AG04449 (cell line): ENCODE measurements around the gene DHX16.

Experiments
- CTCF ChIA-PET: fragments of 350-600 bp; formaldehyde crosslinking; extraction: SDS; loops from one replicate; lab custom pipeline; 2021; ENCODE audit warnings: antibody characterized with exemption; lab: Yijun Ruan, JAX
- POLR2A ChIA-PET: fragments of 400-600, 350-600 bp; formaldehyde crosslinking; extraction: SDS; loops from one replicate; lab custom pipeline; 2020; ENCODE audit warnings: antibody characterized with exemption, inconsistent platforms; lab: Yijun Ruan, JAX
- DNase-seq: peaks from one replicate; pipeline ENCODE4 v3.0.0-alpha.2; 2010; ENCODE audit warnings: low read depth, low spot score
- H3K4me3 ChIP-seq: 2 replicates; pipeline ENCODE4 v1.5.1; 2011; ENCODE audit warnings: low read depth, mild to moderate bottlenecking, control low read depth, low read length
- TF ChIP-seq, protein P1 (sequence below): IDR thresholded peaks from one replicate; pipeline ENCODE4 v1.5.1; 2011; ENCODE audit warnings: mild to moderate bottlenecking, moderate library complexity, low read length, control low read depth, inconsistent platforms; ENCODE audit not compliant: insufficient read depth; ENCODE audit errors: missing control alignments

The DHX16 gene

GRCh38 chr6:30615958-30616810 is 56.6 kb downstream of the DHX16 start:
- POLR2A ChIA-PET = interaction anchor here (1.7 kb wide), 1 partner anchor 106 kb away, joined by 6 read pairs; no protein-coding TSS in a partner anchor
- CTCF ChIA-PET = interaction anchor here (4.1 kb wide), 1 partner anchor 18 kb away, joined by 28 read pairs; no protein-coding TSS in a partner anchor
- TF ChIP-seq, protein P1, sequence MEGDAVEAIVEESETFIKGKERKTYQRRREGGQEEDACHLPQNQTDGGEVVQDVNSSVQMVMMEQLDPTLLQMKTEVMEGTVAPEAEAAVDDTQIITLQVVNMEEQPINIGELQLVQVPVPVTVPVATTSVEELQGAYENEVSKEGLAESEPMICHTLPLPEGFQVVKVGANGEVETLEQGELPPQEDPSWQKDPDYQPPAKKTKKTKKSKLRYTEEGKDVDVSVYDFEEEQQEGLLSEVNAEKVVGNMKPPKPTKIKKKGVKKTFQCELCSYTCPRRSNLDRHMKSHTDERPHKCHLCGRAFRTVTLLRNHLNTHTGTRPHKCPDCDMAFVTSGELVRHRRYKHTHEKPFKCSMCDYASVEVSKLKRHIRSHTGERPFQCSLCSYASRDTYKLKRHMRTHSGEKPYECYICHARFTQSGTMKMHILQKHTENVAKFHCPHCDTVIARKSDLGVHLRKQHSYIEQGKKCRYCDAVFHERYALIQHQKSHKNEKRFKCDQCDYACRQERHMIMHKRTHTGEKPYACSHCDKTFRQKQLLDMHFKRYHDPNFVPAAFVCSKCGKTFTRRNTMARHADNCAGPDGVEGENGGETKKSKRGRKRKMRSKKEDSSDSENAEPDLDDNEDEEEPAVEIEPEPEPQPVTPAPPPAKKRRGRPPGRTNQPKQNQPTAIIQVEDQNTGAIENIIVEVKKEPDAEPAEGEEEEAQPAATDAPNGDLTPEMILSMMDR = no peak
- H3K4me3 ChIP-seq = peak overlapping the region; percentile 99
- DNase-seq = no peak

- TF ChIP-seq, protein P1 = no peak
- POLR2A ChIA-PET = interaction anchor here (0.6 to 2.4 kb wide), 11 partner anchors 8 to 139 kb away, joined by 3 to 6 read pairs (median 4); no protein-coding TSS in a partner anchor
- H3K4me3 ChIP-seq = peak overlapping the region; percentile 99
- no peak for DNase-seq
- CTCF ChIA-PET = interaction anchor here (0.5 to 4.1 kb wide), 4 partner anchors 11 to 57 kb away, joined by 3 to 28 read pairs (median 5); no protein-coding TSS in a partner anchor
Observed at GRCh38 chr6:30615219-30615957, 57.4 kb downstream of the DHX16 start.

GRCh38 chr6:30614843-30615218 is 58.0 kb downstream of the DHX16 start:
- TF ChIP-seq, protein P1 = no peak
- peak overlapping the region; percentile 99 for H3K4me3 ChIP-seq
- POLR2A ChIA-PET = interaction anchor here (0.6 to 2.4 kb wide), 11 partner anchors 8 to 140 kb away, joined by 3 to 6 read pairs (median 4); no protein-coding TSS in a partner anchor
- CTCF ChIA-PET = interaction anchor here (0.5 to 4.1 kb wide), 4 partner anchors 10 to 57 kb away, joined by 3 to 28 read pairs (median 5); no protein-coding TSS in a partner anchor
- peak; percentile 87 for DNase-seq

GRCh38 chr6:30614044-30614842 is 58.6 kb downstream of the DHX16 start:
- TF ChIP-seq, protein P1 = no peak
- ChIA-PET POLR2A (interaction anchor here (0.6 to 3.0 kb wide), 15 partner anchors 10 to 270 kb away, joined by 3 to 20 read pairs (median 4); no protein-coding TSS in a partner anchor), CTCF (interaction anchor here (0.5 to 4.1 kb wide), 5 partner anchors 10 to 108 kb away, joined by 3 to 28 read pairs (median 3); no protein-coding TSS in a partner anchor)
- H3K4me3 ChIP-seq = peak overlapping the region; percentile 53
- no peak for DNase-seq

GRCh38 chr6:30613251-30614043 is 59.4 kb downstream of the DHX16 start:
- H3K4me3 ChIP-seq = no peak overlapping the region
- DNase-seq = no peak
- ChIA-PET POLR2A (interaction anchor here (1.0 to 3.0 kb wide), 10 partner anchors 9 to 139 kb away, joined by 3 to 20 read pairs (median 4); partner anchors contain the start of gene C6orf136), CTCF (interaction anchor here (1.1 to 4.1 kb wide), 8 partner anchors 9 to 133 kb away, joined by 3 to 28 read pairs (median 6); no protein-coding TSS in a partner anchor)
- TF ChIP-seq, protein P1 = no peak
